Measurements from ENCODE around the gene KRTAP5-10. TPM values are rescaled to one million over a fixed set of nuclear protein-coding genes. Genes with fewer than 3 reads are reported as not detected.
"Not testable (repeated sequence)": the region's sequence is repeated elsewhere in the genome, so short reads cannot be mapped to it uniquely, and the experiment has no call there.

Gene KRTAP5-10
- total RNA-seq, 2 experiments from 2014 or later = not detected

- no peak overlapping the region for H3K4me3 Mint-ChIP-seq
- H3K27me3 Mint-ChIP-seq = peaks cover 4% of the 10 kb centered on the region
- peaks cover 9% of the 10 kb centered on the region for H3K9me3 Mint-ChIP-seq
- no peak overlapping the region for H3K27ac Mint-ChIP-seq
- H3K4me1 Mint-ChIP-seq = peaks cover 9% of the 10 kb centered on the region
- no peak for DNase-seq
- peaks cover 2% of the 10 kb centered on the region for H3K36me3 Mint-ChIP-seq
Measured at GRCh38 chr11:71538666-71538990, 26.7 kb upstream of the KRTAP5-10 start.

- H3K9me3 Mint-ChIP-seq = peaks cover 9% of the 10 kb centered on the region
- H3K36me3 Mint-ChIP-seq = peaks cover 2% of the 10 kb centered on the region
- peaks cover 4% of the 10 kb centered on the region for H3K27me3 Mint-ChIP-seq
- H3K27ac Mint-ChIP-seq = no peak overlapping the region
- H3K4me3 Mint-ChIP-seq = no peak overlapping the region
- H3K4me1 Mint-ChIP-seq = peaks cover 13% of the 10 kb centered on the region
- no peak for DNase-seq
Measured at GRCh38 chr11:71539017-71539416, 26.3 kb upstream of the KRTAP5-10 start.

GRCh38 chr11:71539971-71540370 lies 25.4 kb upstream of the KRTAP5-10 start:
- H3K36me3 Mint-ChIP-seq, H3K4me3 Mint-ChIP-seq, DNase-seq, H3K27ac Mint-ChIP-seq, H3K27me3 Mint-ChIP-seq, H3K9me3 Mint-ChIP-seq: not testable (repeated sequence)
- peaks cover 17% of the 10 kb centered on the region for H3K4me1 Mint-ChIP-seq

DNA sequence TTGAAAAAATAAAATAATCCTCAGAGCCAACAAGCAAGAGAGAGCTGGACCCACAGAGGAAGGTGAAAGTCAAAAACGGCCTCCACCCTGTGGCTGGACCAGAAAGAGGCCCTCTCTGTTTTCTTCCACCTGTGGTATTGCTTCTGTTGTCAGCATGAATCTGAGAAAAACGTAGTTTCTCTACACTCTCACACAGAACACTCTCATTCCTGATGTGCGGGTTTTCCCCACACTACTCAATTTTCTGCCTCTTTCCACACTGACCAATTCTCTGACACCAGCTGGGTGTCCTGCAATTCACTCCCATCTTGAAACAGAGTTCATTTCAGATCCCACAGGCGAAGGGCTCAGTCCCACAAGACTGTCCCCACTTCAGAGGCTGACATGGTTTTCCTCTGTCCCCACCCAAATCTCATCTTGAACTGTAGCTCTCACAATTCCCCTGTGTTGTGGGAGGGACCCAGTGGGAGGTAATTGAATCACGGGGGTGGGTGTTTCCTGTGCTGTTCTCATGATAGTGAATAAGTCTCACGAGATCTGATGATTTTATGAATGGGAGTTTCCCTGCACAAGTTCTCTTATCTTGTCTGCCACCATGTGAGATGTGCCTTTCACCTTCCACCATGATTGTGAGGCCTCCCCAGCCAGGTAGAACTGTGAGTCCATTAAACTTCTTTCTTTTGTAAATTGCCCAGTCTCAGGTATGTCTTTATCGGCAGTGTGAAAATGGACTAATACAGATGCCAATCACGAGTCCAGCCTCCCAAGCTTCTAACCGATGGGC lies 24.6 kb upstream of the KRTAP5-10 start:
- H3K27me3 Mint-ChIP-seq, H3K4me3 Mint-ChIP-seq, H3K9me3 Mint-ChIP-seq, H3K27ac Mint-ChIP-seq, DNase-seq, H3K36me3 Mint-ChIP-seq: not testable (repeated sequence)
- H3K4me1 Mint-ChIP-seq = peaks cover 17% of the 10 kb centered on the region

DNA sequence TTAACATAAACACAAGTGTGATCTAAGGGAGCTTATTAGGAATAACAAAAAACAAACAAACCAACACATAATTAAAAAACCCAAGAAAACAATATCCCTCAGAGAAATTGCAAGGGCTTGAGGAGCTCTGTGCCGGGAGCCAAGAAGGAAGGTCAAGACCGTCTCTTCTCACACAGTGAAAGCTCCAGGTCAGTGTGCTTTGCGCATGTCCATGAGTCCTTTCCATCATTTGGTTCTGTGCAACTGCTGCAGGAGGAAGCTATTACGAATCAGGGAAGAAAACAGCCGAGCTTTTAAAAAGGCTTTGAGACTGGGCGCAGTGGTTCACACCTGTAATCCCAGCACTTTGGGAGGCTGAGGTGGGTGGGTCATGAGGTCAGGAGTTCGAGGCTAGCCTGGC lies 23.0 kb upstream of the KRTAP5-10 start:
- no peak overlapping the region for H3K27ac Mint-ChIP-seq

DNA sequence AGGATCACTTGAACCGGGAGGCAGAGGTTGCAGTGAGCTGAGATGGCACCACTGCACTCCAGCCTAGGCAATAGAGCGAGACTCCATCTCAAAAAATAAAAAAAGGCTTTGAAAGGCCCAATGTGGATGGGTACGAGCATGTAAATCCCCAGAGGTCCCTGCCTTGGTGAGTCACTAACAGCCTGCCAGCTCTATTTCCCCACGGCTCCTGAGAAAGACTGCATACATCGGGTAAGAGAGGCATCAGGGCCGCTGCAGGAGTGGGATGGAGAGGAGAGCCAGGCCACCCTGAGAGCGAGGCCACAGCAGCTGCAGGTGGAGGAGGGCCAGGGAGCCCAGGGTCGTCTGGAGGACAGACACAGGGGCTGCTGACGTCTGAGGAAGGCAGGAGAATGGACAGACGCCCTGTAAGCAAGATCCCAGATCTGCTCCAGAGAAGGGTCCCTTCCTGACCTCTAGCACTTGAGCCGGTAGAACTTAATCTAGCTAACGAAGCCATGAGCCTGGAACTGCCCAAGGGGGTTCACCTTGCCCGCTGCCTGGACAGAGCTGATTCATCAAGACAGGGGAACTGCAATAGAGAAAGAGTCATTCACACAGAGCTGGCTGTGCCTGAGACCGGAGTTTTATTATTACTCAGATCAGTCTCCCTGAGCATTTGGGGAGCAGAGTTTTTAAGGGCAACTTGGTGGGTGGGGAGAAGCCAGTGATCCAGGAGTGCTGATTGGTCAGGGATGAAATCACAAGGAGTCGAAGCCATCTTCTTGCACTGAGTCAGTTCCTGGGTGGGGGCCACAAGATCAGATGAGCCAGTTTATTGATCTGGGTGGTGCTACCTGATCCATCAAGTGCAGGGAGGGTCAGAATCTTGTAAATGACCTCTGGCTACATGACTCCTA lies 22.2 kb upstream of the KRTAP5-10 start:
- Mint-ChIP-seq H3K4me1 (peaks cover 17% of the 10 kb centered on the region), H3K36me3 (peaks cover 2% of the 10 kb centered on the region), H3K27me3 (peaks cover 6% of the 10 kb centered on the region), H3K9me3 (peaks cover 9% of the 10 kb centered on the region), H3K4me3 (no peak overlapping the region), H3K27ac (no peak overlapping the region)
- no peak for DNase-seq

More for the DNA sequence above, 23.0 kb upstream of the KRTAP5-10 start:
- H3K9me3 Mint-ChIP-seq = peaks cover 9% of the 10 kb centered on the region
- peaks cover 3% of the 10 kb centered on the region for H3K27me3 Mint-ChIP-seq
- H3K36me3 Mint-ChIP-seq = peaks cover 2% of the 10 kb centered on the region
- DNase-seq = no peak
- peaks cover 17% of the 10 kb centered on the region for H3K4me1 Mint-ChIP-seq
- H3K4me3 Mint-ChIP-seq = no peak overlapping the region

DNA sequence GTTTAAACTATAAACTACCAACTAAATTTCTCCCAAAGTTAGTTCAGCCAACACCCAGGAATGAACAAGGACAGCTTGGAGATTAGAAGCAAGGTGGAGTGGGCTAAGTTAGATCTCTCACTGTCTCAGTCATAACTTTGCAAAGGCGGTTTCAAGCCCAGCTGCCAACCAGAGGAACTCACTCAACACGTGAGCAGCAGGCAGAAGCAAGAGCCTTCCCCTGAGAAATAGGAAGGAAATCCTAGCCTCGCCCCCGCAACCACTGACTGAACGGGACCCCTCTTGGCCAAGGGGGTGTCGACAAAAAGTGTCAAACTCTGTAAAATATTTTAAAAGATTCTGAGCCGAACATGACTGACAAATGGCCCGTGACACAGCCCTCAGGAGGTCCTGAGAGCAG lies 21.5 kb upstream of the KRTAP5-10 start:
- no peak for DNase-seq
- H3K27me3 Mint-ChIP-seq = peaks cover 8% of the 10 kb centered on the region
- peaks cover 2% of the 10 kb centered on the region for H3K36me3 Mint-ChIP-seq
- H3K4me3 Mint-ChIP-seq = no peak overlapping the region
- H3K9me3 Mint-ChIP-seq = peaks cover 9% of the 10 kb centered on the region
- no peak overlapping the region for H3K27ac Mint-ChIP-seq
- peaks cover 17% of the 10 kb centered on the region for H3K4me1 Mint-ChIP-seq

DNA sequence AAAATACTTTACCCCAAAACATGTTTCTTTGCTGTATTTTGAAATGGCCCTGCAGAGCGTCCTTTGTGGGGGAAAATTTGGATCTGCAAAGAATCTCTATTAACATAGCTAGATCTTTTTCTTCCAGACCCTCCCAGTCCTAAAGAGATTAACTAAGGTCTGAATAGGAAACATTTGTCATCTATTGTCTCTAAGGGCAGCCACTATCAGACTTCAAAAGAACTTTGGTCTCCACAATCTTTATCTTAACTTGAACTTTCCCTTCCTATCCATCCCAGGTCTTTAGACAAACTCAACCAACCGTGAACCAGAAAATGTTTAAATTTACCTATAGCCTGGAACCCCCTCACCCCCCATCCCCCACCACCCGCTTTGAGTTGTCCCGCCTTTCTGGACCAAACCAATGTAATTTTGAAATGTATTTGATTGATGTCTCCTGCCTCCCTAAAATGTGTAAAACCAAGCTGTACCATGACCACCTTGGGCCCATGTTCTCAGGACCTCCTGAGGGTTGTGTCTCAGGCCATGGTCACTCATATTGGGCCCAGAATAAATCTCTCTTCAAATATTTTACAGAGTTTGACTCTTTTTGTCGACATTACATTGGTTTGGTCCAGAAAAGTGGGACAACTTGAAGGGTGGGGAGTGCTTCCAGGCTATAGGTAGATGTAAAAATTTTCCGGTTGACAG lies 20.7 kb upstream of the KRTAP5-10 start:
- peaks cover 17% of the 10 kb centered on the region for H3K4me1 Mint-ChIP-seq
- H3K36me3 Mint-ChIP-seq = peaks cover 2% of the 10 kb centered on the region
- no peak overlapping the region for H3K4me3 Mint-ChIP-seq
- DNase-seq = no peak
- peaks cover 10% of the 10 kb centered on the region for H3K27me3 Mint-ChIP-seq
- no peak overlapping the region for H3K27ac Mint-ChIP-seq
- peaks cover 9% of the 10 kb centered on the region for H3K9me3 Mint-ChIP-seq

GRCh38 chr11:71545405-71545966 lies 19.9 kb upstream of the KRTAP5-10 start:
- Mint-ChIP-seq H3K4me1 (peaks cover 17% of the 10 kb centered on the region), H3K4me3 (no peak overlapping the region), H3K9me3 (peaks cover 9% of the 10 kb centered on the region), H3K36me3 (peaks cover 2% of the 10 kb centered on the region), H3K27ac (no peak overlapping the region), H3K27me3 (peaks cover 16% of the 10 kb centered on the region)
- no peak for DNase-seq

- no peak for DNase-seq
- no peaks in the 10 kb centered on the region for H3K9me3 Mint-ChIP-seq
- H3K4me3 Mint-ChIP-seq = no peak within 1 kb of the TSS
- H3K27me3 Mint-ChIP-seq = peaks cover 17% of the 10 kb centered on the region
- H3K27ac Mint-ChIP-seq = no peak within 1 kb of the TSS
- no peaks in the 10 kb centered on the region for H3K36me3 Mint-ChIP-seq
- H3K4me1 Mint-ChIP-seq = peaks cover 18% of the 10 kb centered on the region
Measured at GRCh38 chr11:71548120-71548519, 17.2 kb upstream of the KRTAP5-10 start, which contains the start of gene KRTAP5-9. Gene KRTAP5-9 (plus strand): TSS chr11:71548420. CDS start chr11:71548658, 238 bp downstream.

- H3K9me3 Mint-ChIP-seq = no peaks in the 10 kb centered on the region
- H3K27me3 Mint-ChIP-seq = peaks cover 17% of the 10 kb centered on the region
- H3K4me1 Mint-ChIP-seq = peaks cover 12% of the 10 kb centered on the region
- H3K36me3 Mint-ChIP-seq = no peaks in the 10 kb centered on the region
- DNase-seq = no peak
- no peak overlapping the region for H3K27ac Mint-ChIP-seq
- no peak overlapping the region for H3K4me3 Mint-ChIP-seq
Measured at GRCh38 chr11:71548716-71549151, 16.6 kb upstream of the KRTAP5-10 start.

GRCh38 chr11:71551711-71552110 lies 13.7 kb upstream of the KRTAP5-10 start:
- Mint-ChIP-seq H3K4me3 (no peak overlapping the region), H3K27me3 (peaks cover 13% of the 10 kb centered on the region)

DNA sequence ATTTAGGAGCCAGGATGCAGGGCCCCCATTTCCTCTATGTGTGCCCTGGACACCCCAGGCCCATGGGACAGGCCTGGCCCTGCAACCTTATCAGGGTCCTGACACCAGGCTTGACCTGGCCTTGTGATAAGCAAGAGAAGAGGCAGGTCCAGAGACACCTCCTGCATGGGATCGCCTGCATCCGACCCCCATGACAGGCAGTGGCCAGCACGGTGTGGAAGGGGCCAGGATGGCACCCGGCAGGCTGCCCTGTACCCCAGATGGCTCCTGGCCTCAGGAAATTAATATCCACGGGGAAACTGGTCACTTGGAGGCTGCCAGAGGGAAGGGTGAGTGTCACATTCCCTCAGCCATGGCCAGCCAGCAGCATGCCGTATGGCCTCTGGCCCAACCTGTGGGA lies 10.4 kb upstream of the KRTAP5-10 start:
- H3K27me3 Mint-ChIP-seq = peaks cover 17% of the 10 kb centered on the region
- no peak overlapping the region for H3K27ac Mint-ChIP-seq
- no peak overlapping the region for H3K4me3 Mint-ChIP-seq
- no peaks in the 10 kb centered on the region for H3K9me3 Mint-ChIP-seq
- no peak for DNase-seq
- no peaks in the 10 kb centered on the region for H3K36me3 Mint-ChIP-seq
- H3K4me1 Mint-ChIP-seq = peaks cover 5% of the 10 kb centered on the region

More at GRCh38 chr11:71551711-71552110, 13.7 kb upstream of the KRTAP5-10 start:
- no peaks in the 10 kb centered on the region for H3K9me3 Mint-ChIP-seq
- DNase-seq = no peak
- H3K36me3 Mint-ChIP-seq = no peaks in the 10 kb centered on the region
- peaks cover 5% of the 10 kb centered on the region for H3K4me1 Mint-ChIP-seq
- no peak overlapping the region for H3K27ac Mint-ChIP-seq

- Mint-ChIP-seq H3K27ac (no peak overlapping the region), H3K9me3 (no peaks in the 10 kb centered on the region), H3K36me3 (no peaks in the 10 kb centered on the region), H3K4me1 (peaks cover 5% of the 10 kb centered on the region), H3K27me3 (peaks cover 15% of the 10 kb centered on the region), H3K4me3 (no peak overlapping the region)
- no peak for DNase-seq
Measured at GRCh38 chr11:71555508-71555907, 9.9 kb upstream of the KRTAP5-10 start.

DNA sequence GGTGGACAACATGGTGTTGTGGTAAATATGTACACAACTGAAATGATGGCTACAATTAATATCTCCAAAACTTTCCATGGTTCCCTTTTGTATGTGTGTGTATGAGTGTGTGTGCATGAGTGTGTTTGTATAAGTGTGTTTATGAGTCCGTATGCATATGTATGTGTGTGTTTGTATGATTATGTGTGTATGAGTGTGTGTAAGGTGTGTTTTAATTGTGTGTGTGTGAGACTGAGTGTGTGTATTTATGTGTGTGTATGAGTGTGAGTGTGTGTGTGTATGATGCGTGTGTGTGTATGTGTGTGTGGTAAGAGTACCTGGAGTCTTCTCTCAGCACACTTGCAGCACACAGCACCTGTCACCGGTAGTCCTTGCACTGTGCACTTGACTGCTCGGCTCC lies 9.3 kb upstream of the KRTAP5-10 start:
- no peaks in the 10 kb centered on the region for H3K9me3 Mint-ChIP-seq
- no peak overlapping the region for H3K27ac Mint-ChIP-seq
- H3K4me1 Mint-ChIP-seq = peaks cover 5% of the 10 kb centered on the region
- no peaks in the 10 kb centered on the region for H3K36me3 Mint-ChIP-seq
- no peak for DNase-seq
- peaks cover 19% of the 10 kb centered on the region for H3K27me3 Mint-ChIP-seq
- no peak overlapping the region for H3K4me3 Mint-ChIP-seq

Data from activated naive CD8-positive, alpha-beta T cell treated with anti-CD3 and anti-CD28 coated beads for 36 hours (primary cell).